GM12892 (cell line): ENCODE data around the gene SELENOP.
"Not testable (repeated sequence)": the region's sequence is repeated elsewhere in the genome, so short reads cannot be mapped to it uniquely, and the experiment has no call there.

Source experiments
- DNase-seq: peaks from one replicate; pipeline ENCODE4 v3.0.0; 2011; ENCODE audit not compliant: insufficient read length
- FAIRE-seq: peaks from 2 replicates; lab custom pipeline; 2011; peaks lifted over from hg19 to GRCh38; lab: Jason Lieb, UNC
- POLR2A ChIP-seq: IDR thresholded peaks from 2 replicates; pipeline ENCODE4 v1.6.1; 2011; ENCODE audit warnings: low read depth, low read length, control low read depth
- POLR2AphosphoS5 ChIP-seq: IDR thresholded peaks from 2 replicates; pipeline ENCODE4 v1.6.1; 2011; ENCODE audit warnings: low read depth, low read length, control low read depth
- TAF1 ChIP-seq: IDR thresholded peaks from 2 replicates; pipeline ENCODE4 v1.6.1; 2011; ENCODE audit warnings: low read depth, mild to moderate bottlenecking, control low read depth, low read length, borderline replicate concordance

The SELENOP gene

DNA sequence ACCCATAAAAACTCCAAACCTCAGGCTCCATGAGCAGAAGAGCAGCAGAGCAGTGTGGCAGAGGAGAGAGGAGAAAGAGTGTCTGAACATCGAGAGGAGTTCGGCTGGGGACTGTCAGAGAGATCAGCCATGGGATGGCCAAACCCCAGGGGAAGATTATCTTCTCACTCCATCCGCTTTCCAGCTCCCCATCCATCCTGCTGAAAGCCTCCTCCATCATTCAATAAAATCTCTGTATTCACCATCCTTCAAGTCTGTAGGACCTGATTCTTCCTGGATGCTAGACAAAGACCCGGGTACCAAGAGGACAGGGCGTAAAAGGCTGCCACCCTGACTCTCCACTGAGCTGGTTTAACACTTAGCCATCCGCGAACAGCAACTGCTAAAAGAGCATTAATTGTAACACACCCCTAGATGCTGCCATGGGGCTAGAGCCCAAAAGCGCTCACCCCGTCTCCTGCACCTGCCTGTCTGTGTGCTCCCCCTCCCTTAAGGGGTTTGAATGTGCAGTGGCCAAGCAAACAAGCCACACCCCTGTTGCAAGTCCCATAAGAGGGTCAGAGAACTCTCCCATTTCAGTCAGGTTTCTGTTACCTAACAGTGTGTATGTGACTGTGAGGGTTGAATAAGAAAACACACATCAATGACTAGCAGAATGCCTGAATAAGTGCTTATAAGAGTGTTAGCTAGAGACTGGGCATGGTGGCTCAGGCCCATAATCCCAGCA lies 13.9 kb upstream of the SELENOP start:
- DNase-seq = no peak
- no peak for FAIRE-seq
- TF ChIP-seq POLR2A = no peak
- no peak for TF ChIP-seq POLR2AphosphoS5
- TF ChIP-seq TAF1 = no peak

DNA sequence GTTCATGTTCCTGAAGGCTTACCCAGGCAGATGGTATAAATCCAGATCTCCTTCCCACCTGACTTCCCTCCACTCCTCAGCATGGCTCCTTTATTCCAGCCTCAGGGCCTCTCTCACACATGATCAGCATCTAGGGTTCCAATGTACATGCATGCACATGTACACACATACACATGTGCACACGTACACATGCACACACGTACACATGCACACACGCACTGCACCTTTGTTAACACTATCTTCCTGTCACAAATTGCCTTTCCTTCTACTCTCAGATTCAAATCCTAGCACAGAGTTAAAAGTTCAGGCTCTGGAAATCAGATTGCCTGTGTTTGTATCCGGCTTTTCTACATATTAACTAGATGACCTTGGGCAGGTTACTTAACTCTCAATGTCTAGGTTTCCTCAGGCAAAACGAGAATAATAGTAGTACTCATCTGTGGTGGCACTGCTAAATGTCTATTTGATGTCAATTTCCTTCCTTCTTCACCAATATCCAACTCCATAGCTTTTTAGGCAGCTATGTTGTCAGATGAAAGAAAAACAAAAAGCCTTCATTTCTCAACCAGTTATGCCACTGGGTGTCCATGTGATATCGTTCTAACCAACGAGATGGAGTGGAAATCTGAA lies 12.8 kb upstream of the SELENOP start:
- TF ChIP-seq TAF1 (no peak), POLR2A (no peak), POLR2AphosphoS5 (no peak)
- FAIRE-seq = no peak
- DNase-seq = no peak

DNA sequence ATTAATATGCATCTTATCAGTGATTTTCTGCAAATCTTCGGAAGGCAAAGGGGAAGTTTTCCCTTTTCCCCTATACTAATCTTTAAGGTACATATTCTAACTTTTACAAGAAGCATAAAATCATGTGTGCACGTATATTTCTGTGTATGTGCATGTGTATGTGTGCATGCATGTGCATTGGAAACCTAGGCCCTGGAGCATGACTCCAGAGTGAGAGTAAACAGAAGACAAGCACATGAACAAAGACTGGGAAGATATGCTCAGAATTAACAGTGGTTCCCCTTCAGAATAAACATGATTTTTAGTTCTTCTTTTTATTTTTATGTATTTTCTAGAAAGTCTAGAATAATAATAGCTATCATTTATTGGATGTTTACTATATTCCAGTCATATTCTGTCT lies 10.9 kb upstream of the SELENOP start:
- TF ChIP-seq TAF1 (no peak), POLR2A (no peak), POLR2AphosphoS5 (no peak)
- FAIRE-seq (no peak), DNase-seq (no peak)

DNA sequence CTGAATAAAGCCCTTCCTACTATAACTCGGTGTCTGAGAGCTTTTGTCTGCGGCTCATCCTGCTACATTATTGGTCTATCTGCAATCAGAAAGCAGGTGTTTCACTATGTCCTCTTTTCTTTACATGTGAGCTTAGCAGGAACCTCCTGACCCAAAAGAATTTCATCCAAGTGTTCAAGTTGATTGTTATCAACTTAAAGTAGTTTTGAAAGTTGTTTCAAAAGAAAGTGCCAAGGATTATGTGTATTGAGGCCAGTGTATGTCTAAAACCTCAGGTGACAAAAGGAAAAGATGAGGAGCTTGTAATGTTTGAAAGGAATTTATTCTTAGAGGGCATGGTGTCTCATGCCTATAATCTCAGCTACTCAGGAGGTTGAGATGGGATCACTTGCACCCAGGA lies 8.1 kb upstream of the SELENOP start:
- no peak for FAIRE-seq

DNA sequence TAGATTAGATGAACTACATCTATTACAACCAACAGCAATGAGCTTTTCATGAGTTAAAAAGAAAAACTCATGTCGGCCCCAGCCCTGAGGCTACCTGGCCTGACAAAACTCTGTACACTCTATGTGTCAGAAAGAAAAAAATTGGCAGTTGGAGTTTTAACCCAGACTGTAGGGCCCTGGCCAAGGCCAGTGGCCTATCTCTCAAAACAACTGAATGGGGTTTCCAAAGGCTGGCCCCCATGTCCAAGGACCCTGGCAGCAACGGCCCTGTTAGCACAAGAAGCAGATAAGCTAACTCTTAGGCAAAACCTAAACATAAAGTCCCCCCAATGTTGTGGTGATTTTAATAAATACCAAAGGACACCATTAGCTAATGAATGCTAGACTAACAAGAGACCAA lies 4.9 kb upstream of the SELENOP start:
- not testable (repeated sequence) for DNase-seq, FAIRE-seq

More for the DNA sequence above, 8.1 kb upstream of the SELENOP start:
- no peak for DNase-seq
- no peak for TF ChIP-seq POLR2A
- no peak for TF ChIP-seq POLR2AphosphoS5
- no peak for TF ChIP-seq TAF1

DNA sequence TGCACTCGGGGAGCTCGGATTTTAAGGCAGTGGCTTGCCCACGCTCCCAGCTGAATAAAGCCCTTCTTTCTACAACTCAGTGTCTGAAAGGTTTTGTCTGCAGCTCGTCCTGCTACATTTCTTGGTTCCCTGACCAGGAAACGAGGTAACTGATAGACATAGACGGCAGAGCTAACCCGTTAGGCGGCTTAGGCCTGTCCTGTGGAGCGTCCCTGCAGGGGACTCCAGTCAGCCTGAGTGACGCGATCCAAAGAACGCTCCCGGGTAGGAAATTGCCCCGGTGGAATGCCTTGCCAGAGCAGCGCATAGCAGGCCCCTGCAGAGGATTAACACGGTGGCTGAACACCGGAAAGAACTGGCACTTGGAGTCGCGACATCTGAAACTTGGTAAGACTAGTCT lies 1.8 kb upstream of the SELENOP start:
- TF ChIP-seq POLR2AphosphoS5 (no peak), POLR2A (no peak)
- DNase-seq = no peak
- FAIRE-seq = no peak

DNA sequence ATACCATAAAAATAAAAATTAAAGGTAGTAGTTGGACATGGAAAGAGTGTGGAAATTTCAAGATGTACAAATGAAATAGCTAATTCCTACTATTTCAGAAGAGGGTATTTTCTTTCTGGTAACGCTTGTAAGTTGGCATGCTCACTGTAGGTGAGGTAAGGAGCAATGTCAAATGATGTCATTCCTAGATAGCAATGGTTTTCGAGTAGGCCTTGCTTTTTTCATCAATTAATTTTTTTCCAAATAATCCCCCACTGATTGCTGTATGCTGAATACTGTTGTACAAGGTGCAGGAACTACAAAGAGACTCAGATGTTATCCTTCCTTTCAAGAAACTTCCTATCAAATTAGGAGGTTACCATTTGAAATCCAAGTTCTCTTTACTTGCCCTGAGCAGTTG lies 928 bp upstream of the SELENOP start:
- TF ChIP-seq POLR2AphosphoS5 (no peak), POLR2A (no peak), TAF1 (no peak)
- no peak for DNase-seq
- no peak for FAIRE-seq

DNA sequence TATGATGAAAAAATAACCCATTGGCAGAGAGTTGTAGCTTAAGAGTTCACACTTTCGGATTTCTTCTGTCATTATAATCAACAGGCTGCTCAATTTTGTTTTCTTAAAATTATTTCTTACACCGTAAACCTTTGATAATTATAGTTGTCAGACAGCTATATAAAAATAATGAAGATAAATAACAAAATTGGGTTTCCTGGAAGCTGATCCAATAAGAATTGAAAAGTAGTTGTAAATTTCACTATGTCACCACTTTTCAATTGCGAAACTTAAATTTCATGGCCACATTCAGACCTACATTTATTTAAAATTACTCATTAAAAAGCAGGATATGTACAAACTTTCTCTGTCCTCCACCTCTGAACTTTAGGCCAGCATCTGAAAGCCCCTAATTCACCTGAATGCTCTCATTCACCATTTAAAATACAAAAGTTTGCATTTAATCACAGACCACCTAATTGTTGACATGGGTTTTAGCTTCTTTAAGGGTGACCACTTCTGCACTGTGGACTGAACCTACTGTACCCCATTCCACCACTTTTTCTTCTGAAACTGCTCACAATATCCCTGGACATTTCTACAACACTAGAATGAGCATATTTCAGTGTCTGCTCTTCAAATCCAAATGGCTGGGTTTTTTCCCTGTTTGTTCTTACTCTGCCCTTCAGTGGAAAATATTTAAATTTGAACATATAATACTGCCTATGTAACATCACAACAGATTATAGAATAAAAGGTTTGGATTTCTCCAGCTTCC lies 680 bp downstream of the SELENOP start:
- no peak for TF ChIP-seq POLR2AphosphoS5
- DNase-seq (no peak), FAIRE-seq (no peak)

DNA sequence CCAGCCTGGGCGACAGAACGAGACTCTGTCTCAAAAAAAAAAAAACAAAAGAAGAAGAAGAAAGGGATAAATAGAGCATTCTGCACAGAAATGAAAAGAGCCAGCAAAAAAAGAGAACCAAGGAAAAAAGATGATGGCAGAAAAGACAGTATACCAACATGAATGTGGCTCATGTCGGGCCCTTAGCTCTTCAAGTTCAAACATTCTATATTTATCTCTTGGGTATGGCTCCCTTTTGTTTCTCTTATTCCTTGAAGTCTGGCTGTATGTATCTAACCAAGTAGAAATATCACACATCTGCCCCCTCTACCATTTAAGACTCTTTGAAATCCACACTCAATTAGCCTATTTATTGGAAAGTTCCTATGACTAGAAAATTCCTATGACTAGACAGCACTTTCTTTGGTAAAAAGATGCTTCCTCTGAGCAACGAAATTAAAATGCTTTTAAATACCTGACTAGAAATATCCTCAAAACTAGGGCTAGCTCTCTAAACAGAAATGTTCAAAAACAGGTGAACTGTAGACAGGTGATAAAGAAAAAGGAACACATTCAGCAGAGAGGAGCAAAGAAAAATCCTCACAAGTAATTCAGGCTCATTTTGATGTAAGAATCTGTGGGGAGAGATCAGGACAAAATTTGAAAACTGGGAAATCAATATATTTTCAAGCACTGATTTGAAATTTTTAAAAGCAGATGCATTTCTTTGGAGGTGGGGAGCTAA lies 2.6 kb downstream of the SELENOP start:
- no peak for FAIRE-seq
- no peak for DNase-seq
- TF ChIP-seq POLR2A (no peak), TAF1 (no peak), POLR2AphosphoS5 (no peak)

DNA sequence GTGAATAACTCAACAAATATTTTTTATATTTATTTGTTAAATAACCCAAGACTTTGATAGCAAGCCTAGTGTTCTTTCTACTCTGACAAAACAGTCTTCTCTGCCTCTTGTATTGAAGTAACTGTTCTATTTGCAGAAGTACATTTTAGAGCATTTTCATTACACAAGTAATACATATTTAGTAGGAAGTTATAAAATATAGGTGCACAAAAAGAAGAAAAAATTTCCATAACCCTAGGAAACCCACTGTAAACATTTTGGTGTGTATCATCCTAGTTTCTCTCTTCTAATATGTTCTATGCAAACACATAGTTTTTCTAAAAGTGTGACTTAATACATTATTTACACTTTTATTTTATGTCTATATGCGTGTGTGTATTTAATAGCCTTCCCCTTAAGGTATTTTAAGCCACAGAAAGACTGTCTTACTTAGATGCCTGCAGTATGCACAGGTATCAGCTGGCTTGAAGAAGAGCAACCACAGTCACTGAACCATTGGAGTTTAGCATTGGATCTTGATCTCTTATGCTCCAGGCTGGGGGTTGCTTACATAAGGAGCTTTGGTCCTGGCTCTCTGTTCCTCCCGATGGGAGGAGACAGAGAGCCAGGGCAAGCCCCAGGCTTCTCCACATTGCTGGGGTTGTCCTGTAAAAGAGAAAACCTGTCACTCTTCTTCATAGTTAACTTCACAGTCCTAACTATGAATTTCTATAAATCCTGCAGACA lies 3.8 kb downstream of the SELENOP start:
- TF ChIP-seq TAF1 = no peak
- TF ChIP-seq POLR2AphosphoS5 = no peak
- DNase-seq = no peak
- no peak for FAIRE-seq

DNA sequence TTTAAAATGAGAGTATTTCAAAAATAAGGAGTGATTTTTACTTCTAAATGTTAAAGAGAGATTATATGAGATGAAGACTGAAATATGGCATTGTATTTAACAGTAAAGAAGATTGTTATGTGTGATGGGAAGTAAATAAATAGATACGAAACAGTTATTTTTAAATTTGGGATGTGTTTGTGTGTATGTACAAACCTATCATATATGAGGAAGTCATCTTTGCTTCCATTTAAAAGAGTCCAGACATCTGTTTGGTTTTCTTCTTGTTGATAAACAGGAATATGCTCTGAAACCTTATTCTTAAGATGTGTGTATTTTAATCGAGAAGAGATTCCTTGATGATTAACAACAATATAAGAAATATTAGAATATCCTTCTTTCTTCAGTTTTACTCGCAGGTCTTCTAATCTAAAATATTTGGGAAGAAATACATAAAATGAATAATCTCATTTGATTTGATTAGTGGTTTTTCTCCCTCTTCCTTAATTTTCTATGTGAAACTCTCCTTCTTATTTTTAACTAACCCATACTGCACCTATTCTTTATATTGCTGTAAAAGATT lies 4.9 kb downstream of the SELENOP start:
- no peak for FAIRE-seq
- TF ChIP-seq TAF1 (no peak), POLR2AphosphoS5 (no peak), POLR2A (no peak)

More for the DNA sequence above, 4.9 kb downstream of the SELENOP start:
- DNase-seq = no peak
